Endothelial cell of umbilical vein (primary cell): ENCODE measurements around the gene CENPK. TPM values are rescaled to one million over a fixed set of nuclear protein-coding genes. Genes with fewer than 3 reads are reported as not detected.

Experiments
- BruUV-seq: library from RNA; stranded (reverse); fragments of 400-500 nt; replicated peaks from 2 replicates; lab custom pipeline; 2021; lab: Mats Ljungman, UMichigan
- CTCF ChIA-PET: fragments of 300-600, 350-600 bp; sonication (Branson Sonifier 250); formaldehyde crosslinking; loops from one replicate; lab custom pipeline; 2021; ENCODE audit warnings: antibody characterized with exemption, inconsistent platforms; lab: Charles Lee
- POLR2A ChIA-PET: fragments of 300-600, 350-600 bp; sonication (Branson Sonifier 250); formaldehyde crosslinking; loops from one replicate; lab custom pipeline; 2021; ENCODE audit warnings: antibody characterized with exemption, inconsistent platforms; lab: Charles Lee
- DNase-seq: peaks from one replicate; pipeline ENCODE4 v3.0.0-alpha.2; 2011; ENCODE audit warnings: low read depth, low spot score
- FAIRE-seq: peaks from 2 replicates; lab custom pipeline; 2011; peaks lifted over from hg19 to GRCh38; lab: Jason Lieb, UNC
- H2AFZ ChIP-seq: 2 replicates; pipeline ENCODE4 v1.6.0; 2012; ENCODE audit warnings: low read depth, low read length, control low read depth, inconsistent platforms
- H3K27ac ChIP-seq: 2 replicates; pipeline ENCODE4 v1.5.1; 2011; ENCODE audit warnings: low read depth, mild to moderate bottlenecking, control low read depth, low read length, moderate library complexity; ENCODE audit not compliant: insufficient read depth
- H3K27me3 ChIP-seq, 2 experiments: 2 replicates each; pipeline versions ENCODE4 v1.6.0 to v1.6.1; 2011; ENCODE audit warnings: low read length in 2 of 2, mixed read lengths in 1 of 2; ENCODE audit not compliant: control insufficient read depth in 2 of 2, insufficient read depth in 2 of 2
- H3K36me3 ChIP-seq, 2 experiments: 2 replicates in 1 of 2; 3 replicates in 1 of 2; pipeline ENCODE4 v1.5.1; 2011; ENCODE audit warnings: low read length in 2 of 2, mild to moderate bottlenecking in 1 of 2, moderate library complexity in 1 of 2; ENCODE audit not compliant: control insufficient read depth in 2 of 2, insufficient read depth in 2 of 2; ENCODE audit errors: extremely low read depth in 1 of 2
- H3K4me1 ChIP-seq: 3 replicates; pipeline ENCODE4 v1.5.1; 2011; ENCODE audit warnings: mild to moderate bottlenecking, low read length; ENCODE audit not compliant: control insufficient read depth, insufficient read depth; ENCODE audit errors: extremely low read depth
- H3K4me2 ChIP-seq: 2 replicates; pipeline ENCODE4 v1.6.1; 2011; ENCODE audit warnings: low read length, control low read depth, mixed read lengths; ENCODE audit not compliant: insufficient read depth
- H3K4me3 ChIP-seq, 3 experiments: fragments of 200-600 bp in 1 of 3; sonication (generic), shearing (Covaris generic) in 1 of 3; replicated peaks in 1 of 3; 2 replicates each; pipeline ENCODE4 v1.5.1; 2011 to 2016; ENCODE audit warnings: control low read depth in 3 of 3, low read length in 3 of 3, mild to moderate bottlenecking in 2 of 3, inconsistent platforms in 1 of 3, low read depth in 1 of 3, moderate library complexity in 1 of 3; ENCODE audit not compliant: insufficient read depth in 1 of 3
- H3K79me2 ChIP-seq: 2 replicates; pipeline ENCODE4 v1.6.0; 2012; ENCODE audit warnings: low read length, inconsistent platforms; ENCODE audit not compliant: control insufficient read depth, insufficient read depth
- H3K9ac ChIP-seq: replicated peaks from 2 replicates; pipeline ENCODE3; 2011; ENCODE audit warnings: low read length, control low read depth; ENCODE audit not compliant: insufficient read depth; ENCODE audit errors: extremely low read depth
- H3K9me1 ChIP-seq: replicated peaks from 3 replicates; pipeline ENCODE4 v1.6.0; 2011; ENCODE audit warnings: mild to moderate bottlenecking, low read length; ENCODE audit not compliant: control insufficient read depth, insufficient read depth; ENCODE audit errors: extremely low read depth
- H3K9me3 ChIP-seq: replicated peaks from 2 replicates; pipeline ENCODE4 v1.5.1; 2012; ENCODE audit warnings: low read length, inconsistent platforms; ENCODE audit not compliant: control insufficient read depth, insufficient read depth
- H4K20me1 ChIP-seq: replicated peaks from 2 replicates; pipeline ENCODE3; 2011; ENCODE audit warnings: mild to moderate bottlenecking, low read length; ENCODE audit not compliant: control insufficient read depth, insufficient read depth; ENCODE audit errors: extremely low read depth
- FOS ChIP-seq: IDR thresholded peaks from 2 replicates; pipeline ENCODE4 v1.6.1; 2011; ENCODE audit warnings: mild to moderate bottlenecking, low read length, moderate library complexity, borderline replicate concordance; ENCODE audit not compliant: insufficient read depth
- JUN ChIP-seq: IDR thresholded peaks from 2 replicates; pipeline ENCODE4 v1.6.1; 2011; ENCODE audit warnings: borderline replicate concordance, low read depth; ENCODE audit not compliant: insufficient read length, insufficient read depth
- MYC ChIP-seq: IDR thresholded peaks from one replicate; pipeline ENCODE4 v1.6.1; 2011; ENCODE audit warnings: mild to moderate bottlenecking, low read depth, low read length
- POLR2AphosphoS5 ChIP-seq: IDR thresholded peaks from 2 replicates; pipeline ENCODE4 v1.6.1; 2012; ENCODE audit warnings: low read depth, mild to moderate bottlenecking, control low read depth, low read length, moderate library complexity; ENCODE audit not compliant: insufficient read depth
- dilution Hi-C: fragments of 300-500 bp; cut with MboI; formaldehyde crosslinking; loops from one replicate; pipeline ENCODE4 v1.15.0; 2019; ENCODE audit warnings: low sequenced_read_pairs; ENCODE audit not compliant: extremely low pct_ligation_motif_present
- intact Hi-C: fragments of 100-400 bp; cut with micrococcal nuclease; formaldehyde crosslinking; loops from one replicate; pipeline ENCODE4 v1.10.0; 2022
- polyA plus RNA-seq, 4 experiments: library from polyadenylated mRNA; depleted of rRNA in 3 of 4; stranded (reverse) in 3 of 4; unstranded in 1 of 4; fragments of >200 nt; gene quantifications; 2 replicates each; pipeline versions ENCODE4 v1.2.1 to v1.2.3, GENCODE V29; 2011 to 2012; ENCODE audit warnings: missing spikeins in 1 of 4
- total RNA-seq: library from RNA; stranded (reverse); gene quantifications from 2 replicates; pipeline ENCODE4 v1.2.3, GENCODE V29; 2021
- TF ChIP-seq, protein P1 (sequence below): IDR thresholded peaks from 2 replicates; pipeline ENCODE4 v1.6.1; 2011; ENCODE audit not compliant: insufficient read depth, insufficient read length

The CENPK gene
- total and polyA plus RNA-seq, 2 donors (not counting 3 experiments of a cell fraction or from before 2014, with no cell fraction given), result 8.0 to 50.7 TPM

GRCh38 chr5:65525726-65526125, 37.2 kb downstream of the CENPK start:
- CTCF ChIA-PET, result no interaction called here
- POLR2A ChIA-PET, result no interaction called here
- peaks cover 0 to 6% of the 10 kb centered on the region in 2 experiments for H3K36me3 ChIP-seq
- H3K9me3 ChIP-seq, result no peaks in the 10 kb centered on the region
- H2AFZ ChIP-seq, result no peak overlapping the region
- H3K4me1 ChIP-seq, result no peaks in the 10 kb centered on the region
- no peak for DNase-seq
- no peaks in the 10 kb centered on the region for H4K20me1 ChIP-seq
- H3K27me3 ChIP-seq, result no peaks in the 10 kb centered on the region
- no peak overlapping the region for H3K27ac ChIP-seq
- BruUV-seq, result no TSS peak
- FAIRE-seq, result no peak
- TF ChIP-seq MYC, result no peak
- TF ChIP-seq, protein P1, sequence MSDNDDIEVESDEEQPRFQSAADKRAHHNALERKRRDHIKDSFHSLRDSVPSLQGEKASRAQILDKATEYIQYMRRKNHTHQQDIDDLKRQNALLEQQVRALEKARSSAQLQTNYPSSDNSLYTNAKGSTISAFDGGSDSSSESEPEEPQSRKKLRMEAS, result no peak
- H3K79me2 ChIP-seq, result no peaks in the 10 kb centered on the region
- H3K9me1 ChIP-seq, result no peaks in the 10 kb centered on the region
- no peak overlapping the region for H3K4me3 ChIP-seq
- no peak overlapping the region for H3K4me2 ChIP-seq
- intact Hi-C loops, result no loop called here
- dilution Hi-C loops, result no loop called here
- no peak overlapping the region for H3K9ac ChIP-seq

GRCh38 chr5:65512170-65512937, 50.6 kb downstream of the CENPK start:
- TF ChIP-seq, protein P1, result no peak
- TF ChIP-seq POLR2AphosphoS5 (no peak), FOS (no peak), JUN (no peak), MYC (no peak)
- intact Hi-C loops (no loop called here), dilution Hi-C loops (no loop called here)
- FAIRE-seq (peak; percentile 33), DNase-seq (peak; percentile 23)
- no peaks in the 10 kb centered on the region for H3K27me3 ChIP-seq
- POLR2A ChIA-PET, result no interaction called here
- H3K4me1 ChIP-seq, result no peaks in the 10 kb centered on the region
- no peaks in the 10 kb centered on the region for H4K20me1 ChIP-seq
- CTCF ChIA-PET, result no interaction called here
- no peaks in the 10 kb centered on the region for H3K79me2 ChIP-seq
- H3K4me2 ChIP-seq, result no peak overlapping the region
- BruUV-seq, result no TSS peak
- H3K9ac ChIP-seq, result no peak overlapping the region
- no peaks in the 10 kb centered on the region for H3K36me3 ChIP-seq
- no peak overlapping the region for H3K4me3 ChIP-seq
- H2AFZ ChIP-seq, result no peak overlapping the region
- H3K9me1 ChIP-seq, result no peaks in the 10 kb centered on the region
- H3K27ac ChIP-seq, result no peak overlapping the region
- H3K9me3 ChIP-seq, result no peaks in the 10 kb centered on the region
